ENCODE measurements around the gene KRT25.
"Not testable (repeated sequence)": the region's sequence is repeated elsewhere in the genome, so short reads cannot be mapped to it uniquely, and the experiment has no call there.

DNA sequence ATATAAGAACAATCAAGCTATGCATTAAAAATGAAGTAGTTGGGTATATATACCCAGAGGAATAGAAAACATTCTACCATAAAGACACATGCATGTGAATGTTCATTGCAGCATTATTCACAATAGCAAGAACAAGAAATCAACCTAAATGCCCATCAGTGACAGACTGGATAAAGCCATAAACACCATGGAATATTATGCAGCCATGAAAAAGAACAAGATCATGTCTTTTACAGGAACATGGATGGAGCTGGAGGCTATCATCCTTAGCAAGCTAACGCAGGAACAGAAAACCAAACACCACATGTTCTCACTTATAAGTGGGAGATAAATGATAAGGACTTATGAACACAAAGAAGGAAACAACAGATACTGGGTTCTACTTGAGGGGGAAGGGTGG is 6.5 kb downstream of the KRT25 start:
- not testable (repeated sequence) for TF ChIP-seq POLR2AphosphoS5, POLR2A (IDR thresholded peaks at IDR 0.05; ENCODE audit: low read depth, low read length)
